ENCODE data around the gene TNFRSF8.

Gene TNFRSF8

GRCh38 chr1:12123172-12123571, 60.1 kb downstream of the TNFRSF8 start:
- no peak for DNase-seq

- DNase-seq, result peak; percentile 36 to 75 (median 65)
Observed at GRCh38 chr1:12124693-12125421, 61.8 kb downstream of the TNFRSF8 start.

GRCh38 chr1:12125422-12126355, 62.6 kb downstream of the TNFRSF8 start:
- no peak for DNase-seq

GRCh38 chr1:12126781-12127180, 63.7 kb downstream of the TNFRSF8 start:
- no peak for DNase-seq

- DNase-seq, result no peak
Observed at GRCh38 chr1:12127206-12127810, 64.2 kb downstream of the TNFRSF8 start.

GRCh38 chr1:12128120-12128519, 65.0 kb downstream of the TNFRSF8 start:
- DNase-seq, result no peak

- no peak for DNase-seq
Observed at GRCh38 chr1:12129624-12130023, 66.5 kb downstream of the TNFRSF8 start.

GRCh38 chr1:12130466-12131130, 67.5 kb downstream of the TNFRSF8 start:
- DNase-seq, result no peak

GRCh38 chr1:12132078-12132477, 69.0 kb downstream of the TNFRSF8 start:
- no peak for DNase-seq

- DNase-seq, result no peak
Observed at GRCh38 chr1:12134716-12135115, 71.6 kb downstream of the TNFRSF8 start.

GRCh38 chr1:12135612-12136011, 72.5 kb downstream of the TNFRSF8 start:
- DNase-seq, result no peak

- DNase-seq, result no peak
Observed at GRCh38 chr1:12136916-12137610, 74.0 kb downstream of the TNFRSF8 start.

GRCh38 chr1:12138196-12139168, 75.4 kb downstream of the TNFRSF8 start:
- DNase-seq, result no peak

- DNase-seq, result no peak
Observed at GRCh38 chr1:12140016-12140415, 76.9 kb downstream of the TNFRSF8 start.

GRCh38 chr1:12140515-12141162, 77.5 kb downstream of the TNFRSF8 start:
- no peak for DNase-seq

- DNase-seq, result no peak
Observed at GRCh38 chr1:12141163-12141850, 78.2 kb downstream of the TNFRSF8 start.

GRCh38 chr1:12142141-12142823, 79.2 kb downstream of the TNFRSF8 start:
- DNase-seq, result no peak

- DNase-seq, result no peak
Observed at GRCh38 chr1:12142891-12143630, 80.0 kb downstream of the TNFRSF8 start.

All from activated CD4-positive, CD25-positive, alpha-beta regulatory T cell (primary cell).